Putamen (tissue), 1 donor: ENCODE results near the gene RIPK3.

Experiments used
- DNase-seq: peaks from one replicate; pipeline ENCODE4 v3.0.0-alpha.2; 2016; ENCODE audit warnings: low spot score

The RIPK3 gene

DNA sequence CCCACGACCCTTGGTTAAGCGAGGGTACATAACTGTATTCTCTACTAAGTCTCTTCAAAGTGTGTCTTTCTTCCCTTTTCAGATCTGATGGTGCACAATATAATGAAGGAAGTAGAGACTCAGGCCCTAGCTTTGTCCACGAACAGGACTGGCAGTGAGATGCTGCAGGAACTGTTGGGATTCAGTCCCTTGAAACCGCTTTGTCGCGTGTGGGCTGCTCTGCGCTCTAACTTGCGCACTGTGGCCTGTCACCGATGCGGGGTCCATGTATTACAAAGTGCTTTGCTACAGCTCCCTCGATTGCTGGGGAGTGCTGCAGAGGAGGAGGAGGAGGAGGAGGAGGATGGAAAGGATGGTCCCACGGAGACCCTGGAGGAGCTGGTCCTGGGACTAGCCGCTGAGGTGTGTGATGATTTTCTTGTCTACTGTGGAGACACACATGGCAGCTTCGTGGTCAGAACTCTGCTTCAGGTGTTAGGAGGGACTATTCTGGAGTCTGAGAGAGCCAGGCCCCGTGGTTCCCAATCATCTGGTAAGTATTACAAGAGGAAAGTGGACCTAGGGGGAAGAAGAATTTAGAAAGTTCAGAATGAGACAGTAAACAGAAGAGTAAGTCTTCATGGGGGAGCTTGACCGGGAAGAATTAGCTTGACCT lies 39.3 kb downstream of the RIPK3 start:
- DNase-seq: no peak

DNA sequence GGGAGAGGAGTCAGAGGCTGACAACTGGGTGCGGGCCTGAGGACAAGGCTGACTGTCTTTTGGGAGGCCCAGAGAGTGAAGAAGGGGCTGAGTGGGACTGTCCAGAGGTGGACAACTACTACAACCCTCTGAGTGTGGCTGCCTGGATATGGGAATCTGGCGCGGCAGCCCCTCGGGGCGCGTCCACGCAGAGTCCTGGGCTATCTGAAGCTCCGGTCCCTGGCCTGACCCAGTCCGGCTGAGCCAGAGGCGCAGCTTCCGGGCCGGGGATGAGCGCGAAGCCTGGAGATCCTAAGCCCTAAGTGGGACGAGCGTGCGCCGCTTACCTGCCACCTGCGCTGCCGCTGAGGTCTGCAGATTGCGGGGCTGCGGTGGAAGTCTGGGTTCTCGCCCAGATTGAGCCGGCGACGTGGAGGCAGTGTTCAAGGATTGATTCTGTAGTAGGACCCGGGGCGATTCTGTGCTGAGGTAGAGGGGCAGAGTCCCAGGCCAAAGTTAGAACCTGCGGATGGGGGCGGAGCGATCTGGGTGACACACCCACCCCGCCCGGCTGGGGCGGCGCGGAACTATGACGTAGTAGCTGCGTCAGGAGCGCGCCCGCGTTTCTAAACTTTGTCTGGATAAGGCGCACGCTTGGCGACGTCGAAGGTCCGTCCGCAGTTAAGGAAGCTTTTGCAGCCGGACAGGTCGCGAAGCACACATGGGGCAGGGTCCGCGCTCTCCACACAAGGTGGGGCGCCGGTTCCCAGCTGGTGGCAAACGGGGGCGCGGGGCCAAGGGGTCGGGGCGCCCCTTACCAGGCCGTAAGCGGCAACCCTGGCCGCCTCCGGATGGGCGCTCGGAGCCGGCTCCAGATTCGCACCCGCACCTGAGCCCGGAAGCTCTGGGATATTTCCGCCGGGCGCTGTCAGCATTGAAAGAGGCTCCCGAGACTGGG lies 40.3 kb downstream of the RIPK3 start, which contains the start of the genes DHRS1 and NOP9:
Gene DHRS1, minus strand, starts transcription at position 526 of the 937 bp plus-strand sequence. CDS start 674 bp downstream, outside the sequence.
Gene NOP9, plus strand, starts transcription at position 596 of the 937 bp plus-strand sequence. Its CDS starts 105 bp downstream, at position 701.
- peak; percentile 83 for DNase-seq

DNA sequence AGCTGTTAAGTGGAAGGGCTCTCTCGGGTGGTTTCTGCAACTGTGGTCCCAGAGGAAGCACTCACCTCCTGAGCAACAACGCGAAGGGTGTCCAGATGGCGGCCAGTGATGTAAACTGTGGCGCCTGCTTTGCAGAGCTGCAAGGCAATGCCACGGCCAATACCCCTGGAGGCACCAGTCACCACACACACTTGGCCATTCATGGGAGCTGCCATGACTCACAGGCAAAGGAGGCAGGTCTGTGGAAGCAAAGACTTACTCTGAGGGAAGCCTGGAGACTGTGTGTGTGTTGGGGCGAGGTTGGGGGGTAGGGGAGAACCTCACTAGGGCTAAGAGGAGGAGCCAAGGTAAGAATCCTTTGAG lies 40.9 kb downstream of the RIPK3 start:
- DNase-seq: no peak

DNA sequence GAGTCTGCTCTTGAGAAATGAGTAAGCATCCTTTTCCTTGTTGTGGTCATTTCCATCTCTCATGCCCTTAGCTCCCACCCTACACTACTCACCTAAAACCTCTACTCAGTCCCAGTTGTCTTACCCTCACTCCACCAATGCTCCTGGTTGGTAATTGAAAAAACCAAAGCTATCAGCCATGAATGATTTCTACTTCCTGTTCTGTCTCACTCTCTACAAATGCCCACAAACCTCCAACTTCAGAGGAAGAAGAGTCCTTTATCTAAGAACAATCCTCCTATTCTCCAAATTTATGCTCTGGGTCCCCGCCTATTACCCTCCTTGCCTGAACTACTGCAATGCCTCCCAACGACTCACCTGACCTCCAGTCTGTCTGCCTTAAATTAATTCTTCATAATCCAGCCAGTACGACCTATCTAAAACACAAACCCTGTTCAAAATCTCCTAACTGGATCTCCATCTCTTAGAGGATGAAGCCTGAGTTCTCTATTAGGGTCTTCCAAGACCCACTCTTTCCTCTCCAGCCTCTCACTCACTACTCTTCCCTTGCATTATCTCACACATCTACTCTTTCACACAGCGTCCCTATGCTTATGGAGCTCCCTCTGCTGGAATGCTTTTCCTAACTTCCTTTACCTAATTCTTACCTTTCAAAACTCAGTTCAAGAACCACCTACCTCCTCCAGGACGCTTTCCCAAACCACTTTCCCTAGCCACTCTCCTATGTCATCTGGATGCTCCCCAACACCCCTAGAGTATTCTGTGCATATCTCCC lies 42.4 kb downstream of the RIPK3 start:
- DNase-seq: no peak

DNA sequence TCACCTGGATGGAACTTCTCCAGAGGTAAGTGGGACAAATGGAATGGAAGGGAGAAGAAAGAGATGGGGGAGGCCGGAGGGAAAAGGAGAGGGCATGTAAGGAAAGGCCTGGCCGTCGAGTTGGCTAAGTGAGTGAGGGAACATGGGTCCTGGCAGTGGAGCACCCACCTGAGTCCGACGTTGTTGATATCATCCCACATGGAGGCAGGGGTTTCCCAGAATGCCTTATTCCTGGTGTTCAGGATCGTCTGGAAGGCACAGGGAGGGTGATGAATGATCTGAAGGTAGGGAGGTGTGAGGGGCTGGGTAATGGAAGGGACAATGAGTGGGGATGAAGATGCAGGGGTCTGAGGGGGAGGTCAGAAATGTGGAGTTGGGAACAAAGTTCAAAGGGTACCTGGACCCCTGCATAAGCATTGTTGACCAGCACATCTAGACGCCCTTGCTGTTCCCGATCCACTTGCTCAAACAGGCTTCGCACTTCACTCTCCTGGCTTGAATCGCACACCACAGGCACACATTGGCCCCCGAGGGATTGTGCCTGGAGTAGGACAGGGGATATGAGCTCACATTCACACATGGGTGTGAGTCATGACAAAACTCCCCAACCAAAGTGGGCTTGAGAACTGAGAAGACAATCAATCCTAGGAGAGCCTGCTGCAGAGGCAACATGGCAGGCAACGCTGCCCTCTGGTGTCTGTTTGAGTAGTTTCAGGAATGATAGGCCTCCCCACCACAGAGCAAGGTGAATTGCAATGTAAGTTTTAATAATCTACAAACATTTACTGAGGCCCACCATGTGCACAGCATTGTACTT lies 43.2 kb downstream of the RIPK3 start:
- DNase-seq: no peak

DNA sequence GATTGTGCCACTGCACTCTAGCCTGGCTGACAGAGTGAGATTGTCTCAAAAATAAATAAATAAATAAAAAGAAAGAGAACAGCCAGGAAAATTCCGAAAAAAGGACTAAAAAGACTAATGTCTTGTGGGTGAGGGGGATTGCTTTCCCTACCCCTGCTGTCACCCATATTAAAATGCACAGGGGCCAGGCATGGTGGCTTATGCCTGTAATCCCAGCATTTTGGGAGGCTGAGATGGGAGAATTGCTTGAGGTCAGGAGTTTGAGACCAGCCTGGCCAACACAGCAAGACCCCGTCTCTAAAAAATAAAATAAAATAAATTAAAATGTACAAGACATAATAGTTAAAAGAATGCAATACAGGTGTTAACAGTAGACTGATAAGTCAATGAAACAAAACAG lies 46.3 kb downstream of the RIPK3 start:
- no peak for DNase-seq

DNA sequence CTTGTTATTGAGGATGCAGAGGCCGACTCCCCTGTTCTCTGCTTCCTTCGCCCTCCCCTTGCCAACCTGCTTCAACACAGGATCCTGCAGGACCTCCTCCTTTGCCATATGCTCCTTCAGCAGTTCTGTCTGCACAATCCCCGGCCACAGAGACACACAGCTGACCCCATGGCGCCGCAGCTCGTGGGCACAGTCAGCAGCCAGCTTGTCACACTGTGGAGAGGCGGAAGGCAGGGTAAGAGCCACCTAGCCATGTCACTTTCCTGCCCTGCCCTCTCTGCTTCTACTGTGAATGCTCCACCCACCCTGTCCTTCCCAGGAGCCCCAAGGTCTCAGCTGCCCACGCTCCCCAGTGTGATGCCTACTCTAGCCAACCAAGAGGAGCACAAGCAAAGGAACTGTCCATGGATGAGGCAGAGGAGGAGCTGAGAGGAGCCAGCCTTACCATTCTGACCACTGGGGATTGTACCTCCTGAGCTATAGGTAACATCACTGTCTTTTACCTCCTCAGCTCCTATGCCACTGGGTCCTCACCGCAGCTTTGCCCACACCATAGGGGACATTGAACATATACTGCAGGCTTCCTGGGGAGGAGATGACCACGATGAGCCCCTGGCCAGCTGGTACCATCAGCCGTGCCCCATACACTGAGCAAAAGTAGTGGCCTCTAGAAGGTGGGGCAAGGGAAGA lies 47.5 kb downstream of the RIPK3 start:
- DNase-seq: no peak

DNA sequence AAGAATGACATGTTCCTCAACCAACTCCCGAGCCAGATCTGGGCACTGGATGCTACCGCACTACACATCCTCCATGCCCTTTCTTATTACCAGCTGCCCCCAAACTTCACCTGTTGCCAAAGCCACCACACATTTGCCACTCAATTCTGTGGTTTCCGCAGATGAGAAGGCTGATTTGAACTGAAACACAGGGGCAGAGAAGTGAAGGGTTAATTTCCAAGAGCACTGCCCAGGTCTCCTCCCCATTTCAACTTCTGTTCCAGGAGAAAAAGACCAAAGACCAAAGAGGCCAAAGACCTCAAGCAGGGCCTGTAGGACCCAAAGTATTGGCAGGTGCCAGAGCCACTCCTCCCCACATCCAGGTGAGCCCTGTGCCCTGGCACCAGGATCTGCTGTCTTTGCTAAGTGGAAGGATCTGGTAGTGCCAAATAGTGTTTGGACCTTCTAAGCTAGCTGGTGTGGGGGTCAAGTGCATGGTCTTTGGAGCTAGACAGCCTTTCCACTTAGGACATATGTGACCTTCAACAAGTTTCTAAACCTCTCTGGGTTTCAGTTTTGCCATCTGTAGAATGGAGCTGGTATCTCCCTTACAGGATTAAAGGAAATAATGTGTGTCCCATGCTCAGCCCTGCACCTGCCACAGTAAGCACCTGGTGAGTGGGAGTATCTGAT lies 48.2 kb downstream of the RIPK3 start:
- DNase-seq: no peak

DNA sequence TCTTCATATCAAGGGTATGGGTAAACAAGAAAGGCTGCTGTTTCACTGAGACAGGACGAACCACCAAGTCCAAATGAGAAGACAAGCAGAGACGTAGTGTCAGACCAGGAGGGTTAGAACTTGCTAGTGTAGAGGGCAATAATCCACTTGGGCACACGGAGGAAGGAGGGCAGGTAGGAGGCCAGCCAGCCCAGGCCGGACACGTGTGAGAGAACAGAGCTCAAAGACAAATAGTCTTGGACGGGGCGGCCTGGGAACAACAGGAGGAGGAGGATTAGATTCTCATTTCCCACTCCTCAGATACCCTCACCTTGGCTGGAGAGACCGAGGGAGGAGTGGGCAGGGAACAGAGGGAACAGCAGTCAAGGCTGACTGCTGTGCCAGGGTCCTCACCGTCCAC lies 49.0 kb downstream of the RIPK3 start:
- DNase-seq: no peak

DNA sequence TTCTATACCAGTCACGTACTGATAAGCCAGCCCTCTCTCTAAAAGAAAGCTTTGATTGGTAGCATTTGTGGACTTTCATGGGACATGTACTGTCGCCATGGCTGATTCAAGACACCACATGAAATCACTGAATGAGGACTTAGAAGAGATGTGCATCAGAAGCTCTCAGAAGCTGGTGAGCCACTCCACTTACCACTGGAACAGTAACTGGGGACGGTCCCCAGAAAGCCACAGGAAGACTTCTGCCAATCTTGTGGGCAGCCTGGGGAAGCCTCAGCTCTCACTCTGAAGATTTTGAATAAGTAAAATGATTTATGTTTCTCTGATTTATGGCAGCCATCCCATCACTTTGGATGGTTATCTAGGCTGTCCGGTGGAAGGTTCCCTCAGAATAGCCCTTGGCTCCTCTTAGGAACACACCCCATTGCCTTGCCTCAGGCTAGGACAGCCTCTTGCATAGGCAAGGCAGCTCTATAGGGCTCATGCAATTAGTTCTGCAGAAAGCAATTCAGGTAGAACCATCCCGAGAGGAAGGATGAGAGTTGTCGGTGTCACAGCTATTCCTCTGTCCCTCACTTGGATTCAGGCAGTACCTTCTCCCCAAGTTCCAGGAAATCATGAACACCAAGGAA lies 50.0 kb downstream of the RIPK3 start:
- DNase-seq: no peak

DNA sequence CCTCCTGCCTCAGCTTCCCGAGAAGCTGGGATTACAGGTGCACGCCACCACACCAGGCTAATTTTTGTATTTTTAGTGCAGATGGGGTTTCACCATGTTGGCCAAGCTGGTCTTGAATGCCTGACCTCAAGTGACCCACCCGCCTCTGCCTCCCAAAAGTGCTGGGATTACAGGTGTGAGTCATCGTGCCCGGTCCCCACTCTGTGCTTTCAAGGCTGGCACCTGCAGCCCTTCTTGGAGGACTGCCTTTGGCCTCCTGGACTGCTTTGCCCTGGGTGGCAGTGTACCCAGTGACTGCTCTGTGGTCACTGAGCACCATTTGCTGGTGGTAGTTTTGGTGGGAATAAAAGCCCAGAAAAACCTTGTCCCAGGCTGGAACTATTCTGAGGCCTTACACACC lies 52.8 kb downstream of the RIPK3 start:
- DNase-seq: no peak
